ENCODE results near the gene SAMMSON.

Gene SAMMSON

GRCh38 chr3:69963643-69964042 is 35.9 kb upstream of the SAMMSON start:
- Histone ChIP-seq H4K20me1 (ENCODE audit: insufficient read depth) (no peaks in the 10 kb centered on the region), H3K4me3 (IDR thresholded peaks at IDR 0.05; ENCODE audit: insufficient read depth, low read depth, low read length) (no peak overlapping the region), H2AFZ (ENCODE audit: low read depth) (no peak overlapping the region), H3K4me2 (no peak overlapping the region), H3K27ac (no peak overlapping the region), H3K36me3 (ENCODE audit: insufficient read depth) (no peaks in the 10 kb centered on the region), H3K4me1 (ENCODE audit: low read depth, poor library complexity, severe bottlenecking) (no peaks in the 10 kb centered on the region), H3K9ac (no peak overlapping the region), H3K27me3 (ENCODE audit: insufficient read depth, low read depth) (no peaks in the 10 kb centered on the region), H3K79me2 (ENCODE audit: insufficient read depth, low read depth) (no peaks in the 10 kb centered on the region)
- TF ChIP-seq, protein P1, sequence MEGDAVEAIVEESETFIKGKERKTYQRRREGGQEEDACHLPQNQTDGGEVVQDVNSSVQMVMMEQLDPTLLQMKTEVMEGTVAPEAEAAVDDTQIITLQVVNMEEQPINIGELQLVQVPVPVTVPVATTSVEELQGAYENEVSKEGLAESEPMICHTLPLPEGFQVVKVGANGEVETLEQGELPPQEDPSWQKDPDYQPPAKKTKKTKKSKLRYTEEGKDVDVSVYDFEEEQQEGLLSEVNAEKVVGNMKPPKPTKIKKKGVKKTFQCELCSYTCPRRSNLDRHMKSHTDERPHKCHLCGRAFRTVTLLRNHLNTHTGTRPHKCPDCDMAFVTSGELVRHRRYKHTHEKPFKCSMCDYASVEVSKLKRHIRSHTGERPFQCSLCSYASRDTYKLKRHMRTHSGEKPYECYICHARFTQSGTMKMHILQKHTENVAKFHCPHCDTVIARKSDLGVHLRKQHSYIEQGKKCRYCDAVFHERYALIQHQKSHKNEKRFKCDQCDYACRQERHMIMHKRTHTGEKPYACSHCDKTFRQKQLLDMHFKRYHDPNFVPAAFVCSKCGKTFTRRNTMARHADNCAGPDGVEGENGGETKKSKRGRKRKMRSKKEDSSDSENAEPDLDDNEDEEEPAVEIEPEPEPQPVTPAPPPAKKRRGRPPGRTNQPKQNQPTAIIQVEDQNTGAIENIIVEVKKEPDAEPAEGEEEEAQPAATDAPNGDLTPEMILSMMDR (conservative IDR thresholded peaks at IDR 0.05; ENCODE audit: low read depth, low read length): no peak

DNA sequence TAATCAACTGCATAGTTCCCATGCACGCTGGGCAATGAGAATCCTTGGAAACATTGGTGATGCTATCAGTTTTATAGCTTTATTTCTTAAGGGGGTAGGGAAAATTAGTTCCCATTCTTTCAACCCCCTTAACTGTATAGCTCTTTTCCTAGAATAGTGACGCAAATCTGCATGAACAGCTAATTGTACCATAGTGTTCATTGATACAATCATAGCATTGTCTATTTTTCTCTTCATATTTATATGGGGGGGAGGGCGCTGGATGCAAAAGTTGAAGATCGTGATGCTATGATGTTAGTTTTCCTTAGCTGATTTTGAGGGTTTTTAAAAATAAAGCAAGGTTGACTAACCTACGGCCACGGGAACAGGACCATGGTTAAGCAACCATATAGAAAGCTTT is 32.4 kb upstream of the SAMMSON start:
- H3K27me3 ChIP-seq (ENCODE audit: insufficient read depth, low read depth): no peaks in the 10 kb centered on the region
- no peaks in the 10 kb centered on the region for H3K4me1 ChIP-seq (ENCODE audit: low read depth, poor library complexity, severe bottlenecking)
- H3K9ac ChIP-seq: no peak overlapping the region
- H3K79me2 ChIP-seq (ENCODE audit: insufficient read depth, low read depth): no peaks in the 10 kb centered on the region
- H4K20me1 ChIP-seq (ENCODE audit: insufficient read depth): no peaks in the 10 kb centered on the region
- no peak overlapping the region for H3K27ac ChIP-seq
- H3K4me2 ChIP-seq: no peak overlapping the region
- TF ChIP-seq, protein P1 (conservative IDR thresholded peaks at IDR 0.05; ENCODE audit: low read depth, low read length): no peak
- H2AFZ ChIP-seq (ENCODE audit: low read depth): no peak overlapping the region
- H3K4me3 ChIP-seq (IDR thresholded peaks at IDR 0.05; ENCODE audit: insufficient read depth, low read depth, low read length): no peak overlapping the region
- no peaks in the 10 kb centered on the region for H3K36me3 ChIP-seq (ENCODE audit: insufficient read depth)

- H4K20me1 ChIP-seq (ENCODE audit: insufficient read depth): no peaks in the 10 kb centered on the region
- H3K4me2 ChIP-seq: no peak overlapping the region
- H3K9ac ChIP-seq: no peak overlapping the region
- no peaks in the 10 kb centered on the region for H3K4me1 ChIP-seq (ENCODE audit: low read depth, poor library complexity, severe bottlenecking)
- no peaks in the 10 kb centered on the region for H3K79me2 ChIP-seq (ENCODE audit: insufficient read depth, low read depth)
- TF ChIP-seq, protein P1 (conservative IDR thresholded peaks at IDR 0.05; ENCODE audit: low read depth, low read length): no peak
- H3K36me3 ChIP-seq (ENCODE audit: insufficient read depth): no peaks in the 10 kb centered on the region
- H3K27me3 ChIP-seq (ENCODE audit: insufficient read depth, low read depth): no peaks in the 10 kb centered on the region
- no peak overlapping the region for H3K4me3 ChIP-seq (IDR thresholded peaks at IDR 0.05; ENCODE audit: insufficient read depth, low read depth, low read length)
- H2AFZ ChIP-seq (ENCODE audit: low read depth): no peak overlapping the region
- no peak overlapping the region for H3K27ac ChIP-seq
These were observed 28.7 kb upstream of the SAMMSON start for GRCh38 chr3:69970827-69971226.

- Histone ChIP-seq H3K4me3 (IDR thresholded peaks at IDR 0.05; ENCODE audit: insufficient read depth, low read depth, low read length) (no peak overlapping the region), H3K27me3 (ENCODE audit: insufficient read depth, low read depth) (no peaks in the 10 kb centered on the region), H4K20me1 (ENCODE audit: insufficient read depth) (no peaks in the 10 kb centered on the region), H3K4me1 (ENCODE audit: low read depth, poor library complexity, severe bottlenecking) (no peaks in the 10 kb centered on the region), H3K36me3 (ENCODE audit: insufficient read depth) (no peaks in the 10 kb centered on the region), H3K27ac (no peak overlapping the region), H3K4me2 (no peak overlapping the region), H3K9ac (no peak overlapping the region), H2AFZ (ENCODE audit: low read depth) (no peak overlapping the region), H3K79me2 (ENCODE audit: insufficient read depth, low read depth) (no peaks in the 10 kb centered on the region)
- TF ChIP-seq, protein P1 (conservative IDR thresholded peaks at IDR 0.05; ENCODE audit: low read depth, low read length): no peak
These were observed 26.9 kb upstream of the SAMMSON start for GRCh38 chr3:69972672-69973071.

Data from KMS-11 (cell line).